ENCODE data around the gene UBQLN4. TPM values are rescaled to one million over a fixed set of nuclear protein-coding genes. Genes with fewer than 3 reads are reported as not detected.

UBQLN4 gene
- total RNA-seq, 1 experiment from 2014 or later: 37.3 TPM

DNA sequence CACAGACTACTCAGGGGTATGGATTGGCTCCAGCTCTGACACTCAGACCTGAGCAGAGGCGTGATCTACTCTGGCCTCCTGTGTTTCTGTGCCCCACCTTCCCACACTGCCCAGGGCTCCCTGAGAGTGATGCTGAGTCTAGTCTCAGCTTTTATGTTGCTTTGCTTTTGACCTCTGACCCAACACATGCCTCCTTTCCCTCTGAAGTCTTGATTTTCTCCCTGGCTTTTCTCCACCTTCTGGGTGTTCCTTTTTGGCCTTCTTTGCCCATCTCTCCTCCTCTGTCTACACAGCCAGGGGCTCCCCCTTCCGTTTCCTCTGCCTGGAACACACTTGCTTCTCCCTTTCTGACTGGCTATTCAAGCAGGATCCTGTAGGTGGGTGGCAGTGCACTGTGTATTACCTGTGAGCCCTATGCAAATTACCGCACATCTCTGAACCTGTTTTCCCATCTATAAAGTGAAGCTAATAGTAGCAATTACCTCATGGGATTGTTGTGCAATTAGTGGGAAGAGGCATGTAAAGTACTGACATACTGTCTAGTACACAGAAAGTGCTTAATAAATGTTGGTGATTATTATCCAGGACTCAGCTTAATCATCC is 42.4 kb upstream of the UBQLN4 start:
- CTCF ChIA-PET: interaction anchor here (0.8 to 29.6 kb wide), 19 partner anchors 8 to 187 kb away, joined by 3 to 1176 read pairs (median 5); partner anchors contain the start of genes ARHGEF2, LMNA, MEX3A and PAQR6
- DNase-seq (ENCODE audit: low spot score) (no peak), ATAC-seq (peak; percentile 57)
- no peak overlapping the region for H3K4me3 Mint-ChIP-seq
- POLR2A ChIA-PET: interaction anchor here (0.7 to 1.2 kb wide), 3 partner anchors 9 to 41 kb away, joined by 3 to 5 read pairs (median 3); no protein-coding TSS in a partner anchor
- H3K9me3 Mint-ChIP-seq: no peaks in the 10 kb centered on the region
- peak overlapping the region; percentile 32 for H3K27ac Mint-ChIP-seq
- H3K4me1 Mint-ChIP-seq: peaks cover 18% of the 10 kb centered on the region
- peaks cover 8% of the 10 kb centered on the region for H3K36me3 Mint-ChIP-seq
- TF ChIP-seq, protein P1, sequence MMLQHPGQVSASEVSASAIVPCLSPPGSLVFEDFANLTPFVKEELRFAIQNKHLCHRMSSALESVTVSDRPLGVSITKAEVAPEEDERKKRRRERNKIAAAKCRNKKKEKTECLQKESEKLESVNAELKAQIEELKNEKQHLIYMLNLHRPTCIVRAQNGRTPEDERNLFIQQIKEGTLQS (CRISPR knock-in tag; conservative IDR thresholded peaks at IDR 0.05): no peak
- TF ChIP-seq ZNF263 (CRISPR knock-in tag; IDR thresholded peaks at IDR 0.05; ENCODE audit: low read depth): no peak
- H3K27me3 Mint-ChIP-seq (ENCODE audit: low read depth): no peaks in the 10 kb centered on the region

DNA sequence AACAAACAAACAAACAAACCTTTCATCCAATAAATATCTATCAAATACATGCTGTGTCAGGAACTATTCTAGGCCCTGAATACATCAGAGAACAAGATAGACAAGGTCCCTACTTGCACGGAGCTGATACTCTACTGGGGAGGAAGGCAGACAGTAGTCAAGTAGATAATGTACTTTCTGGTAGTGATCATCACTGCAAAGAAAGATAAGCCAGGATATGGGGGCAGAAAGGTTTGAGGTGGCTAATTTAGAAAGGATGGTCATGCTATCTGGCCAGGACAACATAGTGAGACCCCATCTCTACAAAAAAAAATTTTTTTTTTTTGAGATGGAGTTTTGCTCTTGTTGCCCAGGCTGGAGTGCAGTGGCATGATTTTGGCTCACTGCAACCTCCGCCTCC is 38.0 kb upstream of the UBQLN4 start:
- CTCF ChIA-PET: interaction anchor here (1.0 to 29.6 kb wide), 8 partner anchors 9 to 153 kb away, joined by 3 to 1176 read pairs (median 6); partner anchors contain the start of genes LMNA, MEX3A and RAB25
- peaks cover 8% of the 10 kb centered on the region for H3K36me3 Mint-ChIP-seq
- ATAC-seq: no peak
- no peaks in the 10 kb centered on the region for H3K27me3 Mint-ChIP-seq (ENCODE audit: low read depth)
- H3K9me3 Mint-ChIP-seq: no peaks in the 10 kb centered on the region
- no peak overlapping the region for H3K4me3 Mint-ChIP-seq
- no peak overlapping the region; the same call in 1 of the 2 replicates for H3K27ac Mint-ChIP-seq
- peaks cover 24% of the 10 kb centered on the region for H3K4me1 Mint-ChIP-seq
- no peak for TF ChIP-seq ZBTB21 (CRISPR knock-in tag; IDR thresholded peaks at IDR 0.05; ENCODE audit: borderline replicate concordance)
- TF ChIP-seq, protein P2, sequence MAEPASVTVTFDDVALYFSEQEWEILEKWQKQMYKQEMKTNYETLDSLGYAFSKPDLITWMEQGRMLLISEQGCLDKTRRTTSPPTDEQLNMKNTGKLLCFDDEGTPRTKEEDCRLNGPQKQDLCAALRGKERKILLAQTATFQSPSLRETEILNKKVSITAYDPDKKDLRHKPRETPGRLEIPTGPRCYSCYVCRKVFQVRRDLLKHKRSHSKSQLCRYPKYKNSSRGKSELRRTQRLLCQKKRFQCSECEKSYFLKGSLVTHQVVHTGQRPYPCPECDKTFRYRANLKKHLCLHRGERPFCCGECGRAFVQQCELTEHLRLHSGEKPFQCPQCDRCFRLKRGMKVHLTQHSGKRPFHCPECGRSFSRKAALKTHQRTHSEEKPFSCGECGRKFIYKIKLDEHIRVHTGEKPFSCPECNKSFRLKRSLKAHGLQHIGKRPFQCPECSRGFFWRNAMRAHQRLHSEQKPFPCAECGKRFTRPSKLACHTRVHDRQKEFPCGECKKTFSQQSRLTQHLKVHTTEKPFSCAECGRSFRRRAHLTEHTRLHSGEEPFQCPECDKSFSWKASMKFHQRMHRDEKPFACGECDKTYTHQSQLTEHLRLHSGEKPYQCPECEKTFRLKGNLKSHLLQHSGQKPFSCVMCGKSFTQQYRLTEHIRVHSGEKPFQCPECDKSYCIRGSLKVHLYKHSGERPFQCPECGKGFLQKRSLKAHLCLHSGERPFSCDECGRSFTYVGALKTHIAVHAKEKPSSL (CRISPR knock-in tag; conservative IDR thresholded peaks at IDR 0.05): no peak
- TF ChIP-seq, protein P3, sequence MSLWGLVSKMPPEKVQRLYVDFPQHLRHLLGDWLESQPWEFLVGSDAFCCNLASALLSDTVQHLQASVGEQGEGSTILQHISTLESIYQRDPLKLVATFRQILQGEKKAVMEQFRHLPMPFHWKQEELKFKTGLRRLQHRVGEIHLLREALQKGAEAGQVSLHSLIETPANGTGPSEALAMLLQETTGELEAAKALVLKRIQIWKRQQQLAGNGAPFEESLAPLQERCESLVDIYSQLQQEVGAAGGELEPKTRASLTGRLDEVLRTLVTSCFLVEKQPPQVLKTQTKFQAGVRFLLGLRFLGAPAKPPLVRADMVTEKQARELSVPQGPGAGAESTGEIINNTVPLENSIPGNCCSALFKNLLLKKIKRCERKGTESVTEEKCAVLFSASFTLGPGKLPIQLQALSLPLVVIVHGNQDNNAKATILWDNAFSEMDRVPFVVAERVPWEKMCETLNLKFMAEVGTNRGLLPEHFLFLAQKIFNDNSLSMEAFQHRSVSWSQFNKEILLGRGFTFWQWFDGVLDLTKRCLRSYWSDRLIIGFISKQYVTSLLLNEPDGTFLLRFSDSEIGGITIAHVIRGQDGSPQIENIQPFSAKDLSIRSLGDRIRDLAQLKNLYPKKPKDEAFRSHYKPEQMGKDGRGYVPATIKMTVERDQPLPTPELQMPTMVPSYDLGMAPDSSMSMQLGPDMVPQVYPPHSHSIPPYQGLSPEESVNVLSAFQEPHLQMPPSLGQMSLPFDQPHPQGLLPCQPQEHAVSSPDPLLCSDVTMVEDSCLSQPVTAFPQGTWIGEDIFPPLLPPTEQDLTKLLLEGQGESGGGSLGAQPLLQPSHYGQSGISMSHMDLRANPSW (CRISPR knock-in tag; conservative IDR thresholded peaks at IDR 0.05; ENCODE audit: low read depth): no peak
- no peak for TF ChIP-seq RELA (CRISPR knock-in tag; IDR thresholded peaks at IDR 0.05; ENCODE audit: borderline replicate concordance)
- no peak for TF ChIP-seq ZNF219 (CRISPR knock-in tag; IDR thresholded peaks at IDR 0.05; ENCODE audit: borderline replicate concordance)
- TF ChIP-seq, protein P4, sequence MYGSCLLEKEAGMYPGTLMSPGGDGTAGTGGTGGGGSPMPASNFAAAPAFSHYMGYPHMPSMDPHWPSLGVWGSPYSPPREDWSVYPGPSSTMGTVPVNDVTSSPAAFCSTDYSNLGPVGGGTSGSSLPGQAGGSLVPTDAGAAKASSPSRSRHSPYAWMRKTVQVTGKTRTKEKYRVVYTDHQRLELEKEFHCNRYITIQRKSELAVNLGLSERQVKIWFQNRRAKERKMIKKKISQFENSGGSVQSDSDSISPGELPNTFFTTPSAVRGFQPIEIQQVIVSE (CRISPR knock-in tag; IDR thresholded peaks at IDR 0.05; ENCODE audit: borderline replicate concordance): no peak
- no peak for DNase-seq (ENCODE audit: low spot score)
- POLR2A ChIA-PET: interaction anchor here (0.9 kb wide), 1 partner anchor 15 kb away, joined by 5 read pairs; no protein-coding TSS in a partner anchor

DNA sequence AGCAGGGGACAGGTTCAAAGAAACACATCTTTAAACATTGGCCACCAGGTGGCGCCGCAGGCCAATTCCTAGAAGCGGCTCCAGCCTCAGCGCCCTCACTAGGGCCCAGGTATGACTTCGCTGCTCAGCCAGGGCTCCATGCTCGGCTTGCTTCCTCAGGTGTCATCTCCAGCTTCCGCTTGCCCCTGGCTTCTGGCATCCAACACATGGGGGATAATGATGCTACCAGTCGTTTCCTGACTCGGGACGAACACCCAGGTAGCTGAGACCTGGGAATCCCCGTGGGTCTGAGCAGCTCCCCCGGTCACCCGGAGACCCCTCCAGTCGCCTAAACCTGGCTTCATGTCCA is 37.2 kb upstream of the UBQLN4 start:
- H3K4me3 Mint-ChIP-seq: no peak overlapping the region
- H3K36me3 Mint-ChIP-seq: peaks cover 8% of the 10 kb centered on the region
- H3K4me1 Mint-ChIP-seq: peaks cover 27% of the 10 kb centered on the region
- ChIA-PET POLR2A (interaction anchor here (0.6 kb wide), 1 partner anchor 22 kb away, joined by 3 read pairs; no protein-coding TSS in a partner anchor), CTCF (interaction anchor here (1.0 to 29.6 kb wide), 14 partner anchors 8 to 192 kb away, joined by 3 to 1176 read pairs (median 6); partner anchors contain the start of genes LMNA, MEX3A, PMF1 and RAB25)
- H3K9me3 Mint-ChIP-seq: no peaks in the 10 kb centered on the region
- ATAC-seq (peak; percentile 92), DNase-seq (ENCODE audit: low spot score) (peak; percentile 96)
- H3K27ac Mint-ChIP-seq: no peak overlapping the region
- no peak for TF ChIP-seq ESRRA (CRISPR knock-in tag; IDR thresholded peaks at IDR 0.05; ENCODE audit: borderline replicate concordance)
- TF ChIP-seq, protein P5, sequence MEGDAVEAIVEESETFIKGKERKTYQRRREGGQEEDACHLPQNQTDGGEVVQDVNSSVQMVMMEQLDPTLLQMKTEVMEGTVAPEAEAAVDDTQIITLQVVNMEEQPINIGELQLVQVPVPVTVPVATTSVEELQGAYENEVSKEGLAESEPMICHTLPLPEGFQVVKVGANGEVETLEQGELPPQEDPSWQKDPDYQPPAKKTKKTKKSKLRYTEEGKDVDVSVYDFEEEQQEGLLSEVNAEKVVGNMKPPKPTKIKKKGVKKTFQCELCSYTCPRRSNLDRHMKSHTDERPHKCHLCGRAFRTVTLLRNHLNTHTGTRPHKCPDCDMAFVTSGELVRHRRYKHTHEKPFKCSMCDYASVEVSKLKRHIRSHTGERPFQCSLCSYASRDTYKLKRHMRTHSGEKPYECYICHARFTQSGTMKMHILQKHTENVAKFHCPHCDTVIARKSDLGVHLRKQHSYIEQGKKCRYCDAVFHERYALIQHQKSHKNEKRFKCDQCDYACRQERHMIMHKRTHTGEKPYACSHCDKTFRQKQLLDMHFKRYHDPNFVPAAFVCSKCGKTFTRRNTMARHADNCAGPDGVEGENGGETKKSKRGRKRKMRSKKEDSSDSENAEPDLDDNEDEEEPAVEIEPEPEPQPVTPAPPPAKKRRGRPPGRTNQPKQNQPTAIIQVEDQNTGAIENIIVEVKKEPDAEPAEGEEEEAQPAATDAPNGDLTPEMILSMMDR (IDR thresholded peaks at IDR 0.05): peak; percentile 87
- TF ChIP-seq, protein P6, sequence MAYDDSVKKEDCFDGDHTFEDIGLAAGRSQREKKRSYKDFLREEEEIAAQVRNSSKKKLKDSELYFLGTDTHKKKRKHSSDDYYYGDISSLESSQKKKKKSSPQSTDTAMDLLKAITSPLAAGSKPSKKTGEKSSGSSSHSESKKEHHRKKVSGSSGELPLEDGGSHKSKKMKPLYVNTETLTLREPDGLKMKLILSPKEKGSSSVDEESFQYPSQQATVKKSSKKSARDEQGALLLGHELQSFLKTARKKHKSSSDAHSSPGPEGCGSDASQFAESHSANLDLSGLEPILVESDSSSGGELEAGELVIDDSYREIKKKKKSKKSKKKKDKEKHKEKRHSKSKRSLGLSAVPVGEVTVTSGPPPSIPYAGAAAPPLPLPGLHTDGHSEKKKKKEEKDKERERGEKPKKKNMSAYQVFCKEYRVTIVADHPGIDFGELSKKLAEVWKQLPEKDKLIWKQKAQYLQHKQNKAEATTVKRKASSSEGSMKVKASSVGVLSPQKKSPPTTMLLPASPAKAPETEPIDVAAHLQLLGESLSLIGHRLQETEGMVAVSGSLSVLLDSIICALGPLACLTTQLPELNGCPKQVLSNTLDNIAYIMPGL (CRISPR knock-in tag; IDR thresholded peaks at IDR 0.05): peak; percentile 27; the same call in 1 of the 2 replicates
- no peaks in the 10 kb centered on the region for H3K27me3 Mint-ChIP-seq (ENCODE audit: low read depth)

Data from WTC11 (cell line).